ENCODE data around the gene P3H2. TPM values are rescaled to one million over a fixed set of nuclear protein-coding genes. Genes with fewer than 3 reads are reported as not detected.

Gene P3H2
- total and polyA plus RNA-seq, 2 of the 4 experiments (the other 2 are of a cell fraction): 54.7 to 64.3 TPM

DNA sequence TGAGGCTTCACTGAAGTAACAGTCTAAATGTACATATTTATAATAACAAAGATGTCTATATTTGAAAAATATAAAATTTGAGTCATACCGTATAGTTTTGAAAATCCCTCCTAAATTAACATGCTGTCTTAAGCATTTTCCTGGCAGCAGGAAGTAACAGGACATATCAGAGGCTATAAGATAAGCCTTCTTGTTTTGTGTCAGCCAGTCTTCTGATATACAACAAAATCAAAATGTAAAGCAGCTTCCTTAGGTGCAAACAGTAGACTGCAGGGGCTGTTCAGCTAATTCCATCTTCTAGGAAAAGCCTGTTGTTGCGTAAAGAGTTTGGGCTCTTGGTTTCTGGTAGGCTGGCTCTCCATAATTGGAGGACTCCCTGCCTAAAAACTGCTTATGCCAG is 56.0 kb downstream of the P3H2 start:
- intact Hi-C loops (cut with micrococcal nuclease): no loop called here
- ChIA-PET POLR2A (ENCODE audit: unreplicated experiment) (interaction anchor here (0.7 kb wide), 1 partner anchor 12 kb away, joined by 3 read pairs; no protein-coding TSS in a partner anchor), CTCF (interaction anchor here (0.8 kb wide), 1 partner anchor 52 kb away, joined by 4 read pairs; no protein-coding TSS in a partner anchor)
- Histone ChIP-seq H2AK9ac (replicated peaks; ENCODE audit: low read depth, low read length, poor library complexity) (no peak overlapping the region), H4K91ac (ENCODE audit: insufficient read depth, low read depth, low read length) (peak overlapping the region; percentile 12), H2AK5ac (ENCODE audit: low read depth, low read length) (peak overlapping the region; percentile 5; the same call in 1 of the 2 replicates), H2BK15ac (ENCODE audit: low read depth, low read length) (peak overlapping the region; percentile 75; the same call in 2 of the 3 replicates), H3K56ac (ENCODE audit: extremely low read depth, insufficient read depth, low read length) (no peak overlapping the region), H3K9me3 (ENCODE audit: control insufficient read depth, insufficient read depth, low read length) (no peaks in the 10 kb centered on the region), H2AFZ (replicated peaks; ENCODE audit: low read length, poor library complexity) (no peak overlapping the region), H2BK120ac (ENCODE audit: low read depth, low read length) (peak overlapping the region; percentile 66), H3K9ac (ENCODE audit: low read depth, low read length) (no peak overlapping the region), H4K8ac (ENCODE audit: low read depth in 2 of 2, low read length in 2 of 2) (peak overlapping the region; percentile 11 to 69; a peak in 3 of 4 replicates), H3K36me3 (ENCODE audit: control insufficient read depth, insufficient read depth, low read length) (no peaks in the 10 kb centered on the region; the same call in 1 of the 2 replicates), H3K27me3 (ENCODE audit: control insufficient read depth, insufficient read depth, low read length) (no peaks in the 10 kb centered on the region), H3K79me1 (ENCODE audit: low read depth in 1 of 2, low read length in 2 of 2) (peaks cover 20 to 48% of the 10 kb centered on the region in 2 experiments), H2BK5ac (ENCODE audit: low read depth, low read length, poor library complexity, severe bottlenecking) (peak overlapping the region; percentile 74), H4K5ac (ENCODE audit: low read depth, low read length) (peak overlapping the region; percentile 25; the same call in 1 of the 2 replicates), H3K18ac (ENCODE audit: low read depth, low read length) (peak overlapping the region; percentile 83; the same call in 1 of the 2 replicates), H3K4ac (ENCODE audit: low read depth, low read length) (peak overlapping the region; percentile 74), H3K4me1 (ENCODE audit: control insufficient read depth, insufficient read depth, low read length) (peaks cover 13% of the 10 kb centered on the region), H3K9me1 (ENCODE audit: insufficient read depth, low read length) (peaks cover 5% of the 10 kb centered on the region; the same call in 1 of the 2 replicates), H3K4me3 (ENCODE audit: insufficient read depth, low read depth, low read length) (no peak overlapping the region), H3K4me2 (ENCODE audit: low read depth, low read length) (no peak overlapping the region; the same call in 1 of the 2 replicates), H3K14ac (replicated peaks; ENCODE audit: low read depth, low read length) (peak overlapping the region; percentile 68), H2BK20ac (ENCODE audit: low read depth, low read length) (peak overlapping the region; percentile 50), H4K20me1 (ENCODE audit: insufficient read depth, low read length) (no peaks in the 10 kb centered on the region), H3K23ac (ENCODE audit: low read depth, low read length) (peak overlapping the region; percentile 39), H3K27ac (ENCODE audit: insufficient read depth, low read length) (peak overlapping the region; percentile 15; the same call in 1 of the 2 replicates)
- 100% methylated on average over 1 of the region's 2 CpGs; no CpG with 5 or more reads in 1 of the 2 experiments for WGBS, 2 experiments (ENCODE audit: extremely low coverage in 2 of 2, insufficient read length in 1 of 2)
- in situ Hi-C loops (cut with MboI; ENCODE audit: low sequenced_read_pairs): no loop called here
- TF ChIP-seq USF2 (IDR thresholded peaks at IDR 0.05; ENCODE audit: low read depth, low read length) (no peak), RCOR1 (IDR thresholded peaks at IDR 0.05; ENCODE audit: insufficient replicate concordance, low read length) (no peak), POLR2A (IDR thresholded peaks at IDR 0.05; ENCODE audit: low read depth, low read length) (no peak), NFE2L2 (IDR thresholded peaks at IDR 0.05; ENCODE audit: low read depth, low read length) (no peak), CEBPB (IDR thresholded peaks at IDR 0.05; ENCODE audit: low read depth, low read length) (no peak), SMC3 (IDR thresholded peaks at IDR 0.05; ENCODE audit: low read depth, low read length) (no peak), MXI1 (IDR thresholded peaks at IDR 0.05; ENCODE audit: borderline replicate concordance, low read depth, low read length) (no peak), RAD21 (IDR thresholded peaks at IDR 0.05; ENCODE audit: low read length) (no peak), MAZ (IDR thresholded peaks at IDR 0.05; ENCODE audit: borderline replicate concordance, low read depth, low read length) (no peak), MAFK (IDR thresholded peaks at IDR 0.05; ENCODE audit: low read depth, low read length) (no peak), CHD1 (IDR thresholded peaks at IDR 0.05; ENCODE audit: low read depth, low read length) (no peak), BHLHE40 (IDR thresholded peaks at IDR 0.05; ENCODE audit: low read depth, low read length) (no peak), RFX5 (IDR thresholded peaks at IDR 0.05; ENCODE audit: low read depth, low read length) (no peak), FOS (IDR thresholded peaks at IDR 0.05; ENCODE audit: low read depth, low read length) (no peak), CTCF (conservative IDR thresholded peaks at IDR 0.05; ENCODE audit: low read depth, low read length) (no peak)
- TF ChIP-seq, protein P1, sequence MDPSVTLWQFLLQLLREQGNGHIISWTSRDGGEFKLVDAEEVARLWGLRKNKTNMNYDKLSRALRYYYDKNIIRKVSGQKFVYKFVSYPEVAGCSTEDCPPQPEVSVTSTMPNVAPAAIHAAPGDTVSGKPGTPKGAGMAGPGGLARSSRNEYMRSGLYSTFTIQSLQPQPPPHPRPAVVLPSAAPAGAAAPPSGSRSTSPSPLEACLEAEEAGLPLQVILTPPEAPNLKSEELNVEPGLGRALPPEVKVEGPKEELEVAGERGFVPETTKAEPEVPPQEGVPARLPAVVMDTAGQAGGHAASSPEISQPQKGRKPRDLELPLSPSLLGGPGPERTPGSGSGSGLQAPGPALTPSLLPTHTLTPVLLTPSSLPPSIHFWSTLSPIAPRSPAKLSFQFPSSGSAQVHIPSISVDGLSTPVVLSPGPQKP (IDR thresholded peaks at IDR 0.05; ENCODE audit: borderline replicate concordance, low read depth, low read length): no peak
- ATAC-seq (ENCODE audit: low read depth): no peak
- dilution Hi-C loops (cut with HindIII; ENCODE audit: low sequenced_read_pairs, unreplicated experiment): no loop called here
- no TSS peak for BruUV-seq (replicated peaks)
- no peak for DNase-seq

Measured in IMR-90 (cell line).